NOMO-1 treated with DMSO at 0.1 percent for 48 hours (cell line): ENCODE measurements around the gene PLRG1.
A peak's percentile ranks its signal among the peaks of the same experiment; 100 is the strongest.

Experiments
- DNase-seq: peaks from one replicate; lab custom pipeline; 2025; ENCODE audit not compliant: unreplicated experiment; lab: John Stamatoyannopoulos, UW

The PLRG1 gene

DNA sequence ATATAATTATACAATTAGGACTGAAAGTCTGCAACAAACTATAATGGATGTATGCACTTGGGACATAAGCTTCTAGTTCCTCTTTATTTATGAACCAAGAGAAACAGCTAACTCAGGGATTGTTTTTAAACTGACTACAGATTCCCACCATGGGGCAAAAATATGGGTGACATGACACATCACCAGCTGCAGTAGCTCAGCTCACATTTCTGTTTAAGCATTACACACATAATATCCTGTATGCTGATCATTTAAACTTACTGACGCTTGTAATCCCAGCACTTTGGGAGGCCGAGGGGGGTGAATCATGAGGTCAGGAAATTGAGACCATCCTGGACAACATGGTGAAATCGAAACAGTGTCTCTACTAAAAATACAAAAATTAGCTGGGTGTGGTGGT is 24.1 kb upstream of the PLRG1 start:
- DNase-seq, result no peak

DNA sequence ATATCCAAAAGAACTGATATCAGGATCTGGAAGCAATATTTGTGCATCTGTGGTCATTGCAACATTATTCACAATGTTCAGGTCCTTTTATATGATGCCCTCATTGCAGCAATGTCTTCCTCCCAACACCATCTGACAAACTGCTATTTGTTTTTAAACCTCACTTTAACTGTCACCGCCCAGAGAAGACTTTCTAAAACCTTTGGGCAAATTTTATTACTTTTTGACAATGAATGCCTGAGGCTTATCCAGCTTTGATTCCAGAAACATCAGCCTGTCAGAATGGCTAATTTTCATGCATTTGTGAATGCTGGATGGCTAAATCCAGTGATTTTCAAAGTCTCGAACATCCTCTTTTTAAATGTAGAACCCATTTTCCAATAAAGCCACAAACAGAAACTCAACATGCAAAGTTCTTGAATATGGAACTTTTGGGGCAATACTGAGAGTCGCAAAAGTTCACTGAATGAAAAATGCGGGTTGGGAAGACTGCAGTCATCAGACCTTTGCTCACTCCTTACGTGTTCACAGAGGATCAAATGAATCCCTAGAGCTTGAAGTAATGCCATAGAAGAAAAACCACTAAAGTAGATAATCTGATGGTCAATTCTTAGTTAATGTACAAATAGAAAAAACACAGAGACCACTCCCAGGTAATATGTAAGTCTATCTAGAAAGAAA is 23.1 kb upstream of the PLRG1 start:
- DNase-seq, result no peak

DNA sequence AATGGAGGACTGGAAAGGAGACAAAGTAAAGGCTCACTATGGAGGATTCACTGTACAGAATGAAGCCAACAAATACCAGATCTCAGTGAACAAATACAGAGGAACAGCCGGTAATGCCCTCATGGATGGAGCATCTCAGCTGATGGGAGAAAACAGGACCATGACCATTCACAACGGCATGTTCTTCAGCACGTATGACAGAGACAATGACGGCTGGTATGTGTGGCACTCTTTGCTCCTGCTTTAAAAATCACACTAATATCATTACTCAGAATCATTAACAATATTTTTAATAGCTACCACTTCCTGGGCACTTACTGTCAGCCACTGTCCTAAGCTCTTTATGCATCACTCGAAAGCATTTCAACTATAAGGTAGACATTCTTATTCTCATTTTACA is 19.4 kb upstream of the PLRG1 start:
- DNase-seq, result no peak

DNA sequence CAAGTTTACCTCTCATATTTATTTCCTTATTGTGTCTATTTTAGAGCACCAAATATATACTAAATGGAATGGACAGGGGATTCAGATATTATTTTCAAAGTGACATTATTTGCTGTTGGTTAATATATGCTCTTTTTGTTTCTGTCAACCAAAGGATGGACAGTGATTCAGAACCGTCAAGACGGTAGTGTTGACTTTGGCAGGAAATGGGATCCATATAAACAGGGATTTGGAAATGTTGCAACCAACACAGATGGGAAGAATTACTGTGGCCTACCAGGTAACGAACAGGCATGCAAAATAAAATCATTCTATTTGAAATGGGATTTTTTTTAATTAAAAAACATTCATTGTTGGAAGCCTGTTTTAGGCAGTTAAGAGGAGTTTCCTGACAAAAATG is 18.8 kb upstream of the PLRG1 start:
- DNase-seq, result no peak

DNA sequence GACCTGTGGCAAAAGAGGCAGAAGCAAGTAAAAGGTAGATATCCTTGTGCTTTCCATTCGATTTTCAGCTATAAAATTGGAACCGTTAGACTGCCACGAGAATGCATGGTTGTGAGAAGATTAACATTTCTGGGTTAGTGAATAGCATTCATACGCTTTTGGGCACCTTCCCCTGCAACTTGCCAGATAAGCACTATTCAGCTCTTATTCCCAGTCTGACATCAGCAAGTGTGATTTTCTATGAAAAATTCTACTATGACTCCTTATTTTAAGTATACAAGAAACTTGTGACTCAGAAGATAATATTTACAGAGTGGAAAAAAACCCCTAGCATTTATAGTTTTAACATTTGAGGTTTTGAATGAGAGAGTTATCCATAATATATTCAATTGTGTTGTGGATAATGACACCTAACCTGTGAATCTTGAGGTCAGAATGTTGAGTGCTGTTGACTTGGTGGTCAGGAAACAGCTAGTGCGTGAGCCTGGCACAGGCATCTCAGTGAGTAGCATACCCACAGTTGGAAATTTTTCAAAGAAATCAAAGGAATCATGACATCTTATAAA is 16.5 kb upstream of the PLRG1 start:
- DNase-seq, result no peak

DNA sequence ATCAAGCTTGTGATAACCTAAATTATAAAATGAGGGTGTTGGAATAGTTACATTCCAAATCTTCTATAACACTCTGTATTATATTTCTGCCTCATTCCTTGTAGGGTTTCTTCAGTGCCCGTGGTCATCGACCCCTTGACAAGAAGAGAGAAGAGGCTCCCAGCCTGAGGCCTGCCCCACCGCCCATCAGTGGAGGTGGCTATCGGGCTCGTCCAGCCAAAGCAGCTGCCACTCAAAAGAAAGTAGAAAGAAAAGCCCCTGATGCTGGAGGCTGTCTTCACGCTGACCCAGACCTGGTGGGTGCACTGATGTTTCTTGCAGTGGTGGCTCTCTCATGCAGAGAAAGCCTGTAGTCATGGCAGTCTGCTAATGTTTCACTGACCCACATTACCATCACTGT is 15.5 kb upstream of the PLRG1 start:
- DNase-seq, result no peak

DNA sequence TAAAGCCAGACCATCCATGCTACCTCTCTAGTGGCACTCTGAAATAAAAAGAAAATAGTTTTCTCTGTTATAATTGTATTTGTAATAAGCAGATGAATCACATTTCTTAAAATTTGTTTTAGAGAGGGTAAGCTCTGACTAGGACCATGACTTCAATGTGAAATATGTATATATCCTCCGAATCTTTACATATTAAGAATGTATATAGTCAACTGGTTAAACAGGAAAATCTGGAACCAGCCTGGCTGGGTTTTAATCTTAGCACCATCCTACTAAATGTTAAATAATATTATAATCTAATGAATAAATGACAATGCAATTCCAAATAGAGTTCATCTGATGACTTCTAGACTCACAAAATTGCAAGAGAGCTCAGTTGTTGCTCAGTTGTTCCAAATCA is 14.1 kb upstream of the PLRG1 start:
- no peak for DNase-seq

DNA sequence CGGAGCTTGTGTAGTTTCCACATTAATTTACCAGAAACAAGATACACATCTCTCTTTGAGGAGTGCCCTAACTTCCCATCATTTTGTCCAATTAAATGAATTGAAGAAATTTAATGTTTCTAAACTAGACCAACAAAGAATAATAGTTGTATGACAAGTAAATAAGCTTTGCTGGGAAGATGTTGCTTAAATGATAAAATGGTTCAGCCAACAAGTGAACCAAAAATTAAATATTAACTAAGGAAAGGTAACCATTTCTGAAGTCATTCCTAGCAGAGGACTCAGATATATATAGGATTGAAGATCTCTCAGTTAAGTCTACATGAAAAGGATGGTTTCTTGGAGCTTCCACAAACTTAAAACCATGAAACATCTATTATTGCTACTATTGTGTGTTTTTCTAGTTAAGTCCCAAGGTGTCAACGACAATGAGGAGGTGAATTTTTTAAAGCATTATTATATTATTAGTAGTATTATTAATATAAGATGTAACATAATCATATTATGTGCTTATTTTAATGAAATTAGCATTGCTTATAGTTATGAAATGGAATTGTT is 12.6 kb upstream of the PLRG1 start, which contains the start of gene FGB:
Gene FGB, plus strand, starts transcription at position 315 of the 558 bp plus-strand sequence. Its CDS starts 8 bp downstream, at position 323.
- no peak for DNase-seq

DNA sequence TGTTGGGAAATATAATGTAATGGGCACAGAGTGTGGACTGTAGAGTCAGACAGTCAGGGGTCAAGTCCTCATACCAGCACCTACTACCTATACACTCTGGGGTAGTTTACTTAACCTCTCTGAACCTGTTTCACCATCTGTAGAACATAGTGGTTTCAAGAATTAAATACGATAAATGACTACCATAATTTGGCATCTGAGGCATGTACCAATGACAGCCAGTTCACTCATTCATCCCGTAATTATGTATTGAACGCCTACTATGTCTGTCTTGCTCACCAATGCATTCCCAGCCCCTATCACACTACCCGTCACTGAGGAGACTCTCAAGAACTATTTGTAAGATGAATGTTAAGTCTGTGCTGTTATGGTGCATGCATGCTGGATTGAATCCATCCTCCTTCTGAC is 10.6 kb upstream of the PLRG1 start:
- no peak for DNase-seq

DNA sequence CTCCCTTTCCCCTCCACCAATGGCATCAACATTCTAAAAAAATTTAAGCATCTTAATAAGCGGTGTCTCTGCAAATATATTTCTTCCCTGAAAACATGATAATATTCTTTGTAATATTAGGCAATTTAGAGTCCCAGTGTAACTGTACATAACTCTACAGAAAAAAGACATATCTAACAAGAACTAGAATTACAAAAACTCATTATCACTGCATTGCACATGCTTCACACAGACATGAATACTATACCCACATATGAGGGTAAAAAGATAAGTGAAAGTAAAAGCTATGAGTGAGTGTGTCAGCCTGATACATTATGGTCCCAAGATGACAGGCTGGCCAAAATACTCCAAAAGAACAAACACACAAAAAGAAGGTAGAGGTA is 10.2 kb upstream of the PLRG1 start:
- DNase-seq, result no peak

DNA sequence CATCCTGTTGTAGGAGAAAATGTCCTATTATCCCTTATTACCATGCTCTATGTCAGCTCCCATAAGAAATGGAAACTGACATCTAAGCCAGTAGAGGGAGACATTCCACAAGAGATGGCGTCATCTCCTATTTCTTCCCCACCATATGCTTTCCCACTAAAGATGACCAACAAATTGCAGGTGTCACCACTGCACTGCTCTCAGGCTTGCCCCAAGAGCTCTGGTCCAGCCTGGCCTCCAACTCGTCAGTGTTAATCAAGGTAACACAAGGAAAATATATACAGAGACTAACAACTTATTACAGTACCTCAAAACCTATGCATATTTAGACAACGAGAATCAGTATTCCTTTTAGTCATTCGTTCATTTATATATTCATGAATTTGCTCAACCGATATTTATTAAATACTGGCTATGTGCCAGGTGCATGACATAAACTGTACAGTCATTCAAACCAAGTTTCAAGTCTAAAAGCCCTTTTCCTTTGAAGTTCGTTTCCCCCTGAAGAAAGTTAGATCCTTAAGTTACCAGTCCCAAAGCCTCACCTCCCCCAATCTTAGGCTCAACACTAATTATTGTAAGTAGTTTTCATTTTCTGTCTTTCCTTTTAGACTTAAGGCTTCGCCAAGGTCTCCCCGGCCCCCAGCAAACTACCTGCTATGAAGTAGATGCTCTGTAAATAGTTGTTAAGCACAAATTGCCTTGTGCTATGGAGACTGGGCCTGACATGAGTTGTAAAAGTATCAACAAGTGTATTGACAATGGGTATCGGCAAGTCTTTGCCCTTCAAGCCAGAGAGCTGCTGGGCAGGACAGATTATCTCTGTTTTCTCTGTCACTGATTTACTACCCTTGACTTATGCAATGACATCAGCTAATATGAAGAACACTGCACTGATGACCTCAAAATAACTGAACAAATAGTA is 9.6 kb upstream of the PLRG1 start:
- DNase-seq, result no peak

DNA sequence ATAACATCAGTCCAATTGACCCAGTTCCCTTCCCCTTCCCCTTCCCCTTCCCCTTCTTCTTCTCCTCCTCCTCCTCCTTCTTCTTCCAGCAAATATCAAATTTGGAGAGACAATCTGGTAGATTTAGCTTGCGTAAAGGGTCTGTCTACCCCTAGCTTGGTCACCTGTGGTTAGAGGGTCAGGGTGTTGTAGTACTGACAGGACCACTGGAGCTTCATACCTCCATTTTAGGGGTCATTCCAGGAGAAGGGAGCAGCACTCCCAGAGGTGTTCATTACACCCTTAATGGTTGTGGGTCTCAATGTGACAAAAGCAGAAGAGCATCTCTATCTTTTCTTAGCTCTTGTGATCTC is 8.9 kb upstream of the PLRG1 start:
- DNase-seq, result no peak

DNA sequence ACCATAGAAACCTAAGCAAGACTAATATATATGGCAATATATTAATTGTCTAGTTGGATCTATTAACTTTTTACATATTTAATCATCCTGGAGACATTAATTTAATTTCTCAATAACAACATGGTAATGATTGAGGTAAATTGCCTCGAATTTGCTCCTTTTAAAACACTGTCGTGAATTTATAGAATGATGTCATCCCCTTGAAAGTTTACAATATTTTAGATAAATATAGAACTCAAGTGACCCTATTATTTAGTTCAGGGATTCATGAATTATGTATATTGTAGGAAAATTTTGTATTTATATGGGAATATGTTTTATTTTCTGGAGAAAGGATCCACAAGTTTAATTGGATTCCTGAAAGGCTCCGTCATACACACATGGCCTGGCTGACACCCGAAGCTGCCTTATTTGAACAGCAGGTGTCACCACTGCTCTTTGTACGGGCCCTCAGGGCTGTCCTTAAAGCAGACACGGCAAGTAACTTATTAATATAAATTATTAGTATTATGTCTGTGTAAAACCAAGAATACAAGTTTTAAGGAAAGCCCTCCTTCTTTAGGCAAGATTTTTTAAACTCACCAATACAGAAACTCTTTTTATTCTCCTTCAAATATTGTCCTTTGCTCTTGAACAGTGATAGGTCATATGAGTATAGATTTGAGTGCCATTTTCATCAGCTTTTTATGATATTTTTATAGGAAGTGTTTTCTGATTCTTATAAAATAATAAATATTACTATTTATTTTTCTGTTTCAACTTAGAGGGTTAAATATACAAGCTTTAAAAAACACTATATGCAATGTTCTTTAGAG is 1.9 kb upstream of the PLRG1 start:
- peak; percentile 41 for DNase-seq

DNA sequence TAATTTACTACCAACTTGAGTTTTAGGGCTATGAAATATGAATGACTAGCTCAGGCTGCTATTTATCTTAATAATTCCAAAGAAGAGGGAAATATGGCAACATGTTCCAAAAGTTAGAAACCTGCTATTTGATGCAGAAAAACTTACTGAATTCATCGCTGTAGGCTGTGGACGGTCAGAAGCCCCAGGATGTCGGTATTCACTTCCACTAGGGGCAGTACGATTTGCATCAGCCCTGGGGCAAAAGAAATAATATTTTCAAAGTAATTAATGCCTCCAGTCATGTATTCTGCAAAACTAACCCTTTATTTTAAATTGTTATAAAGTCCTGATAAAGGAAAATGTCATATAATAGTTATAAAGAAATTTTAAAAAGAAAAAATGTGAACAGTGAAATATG is 4.5 kb downstream of the PLRG1 start:
- no peak for DNase-seq

DNA sequence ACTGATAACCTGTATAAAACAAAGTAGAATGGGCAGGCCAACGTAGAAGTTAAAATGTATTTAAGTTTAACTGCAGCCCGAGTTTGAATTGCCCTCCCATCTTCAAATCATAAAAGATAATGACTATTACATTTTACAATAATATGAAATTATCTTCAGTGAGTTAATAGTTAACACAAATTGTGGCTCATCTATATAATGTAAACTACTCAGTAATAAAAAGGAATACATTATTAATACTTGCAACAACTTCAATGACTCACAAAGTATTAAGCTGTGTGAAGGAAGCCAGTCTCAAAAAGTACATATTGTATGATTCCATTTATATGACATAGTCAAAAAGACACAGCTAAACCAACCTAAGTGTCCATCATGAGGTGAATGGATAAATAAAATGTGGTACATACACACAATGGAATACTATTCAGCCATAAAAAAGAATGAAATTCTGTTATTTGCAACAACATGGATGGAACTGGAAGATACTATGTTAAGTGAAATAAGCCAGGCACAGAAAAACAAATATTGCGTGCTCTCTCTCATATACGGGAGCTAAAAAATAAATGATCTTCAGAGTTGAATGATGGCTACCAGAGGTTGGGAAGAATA is 7.8 kb downstream of the PLRG1 start:
- no peak for DNase-seq

DNA sequence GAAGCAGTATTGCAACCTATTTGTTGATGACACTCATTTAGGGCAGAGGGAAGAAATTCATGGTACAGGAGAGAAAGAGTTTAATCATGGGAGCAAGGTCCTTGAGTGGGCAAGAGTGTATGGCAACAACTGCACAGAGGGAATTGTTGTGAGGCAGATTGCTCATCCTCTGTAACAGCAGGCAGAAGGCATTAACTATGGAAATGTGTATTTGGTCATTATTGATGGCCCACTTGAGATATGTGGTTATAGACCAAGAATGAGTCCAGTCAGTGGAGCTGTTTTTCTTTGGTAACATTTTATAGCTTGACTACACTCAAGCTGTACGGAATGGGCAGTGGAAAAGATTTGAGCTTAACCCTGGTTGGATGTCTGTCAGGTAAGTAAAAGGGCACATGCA is 15.9 kb downstream of the PLRG1 start:
- DNase-seq, result no peak

DNA sequence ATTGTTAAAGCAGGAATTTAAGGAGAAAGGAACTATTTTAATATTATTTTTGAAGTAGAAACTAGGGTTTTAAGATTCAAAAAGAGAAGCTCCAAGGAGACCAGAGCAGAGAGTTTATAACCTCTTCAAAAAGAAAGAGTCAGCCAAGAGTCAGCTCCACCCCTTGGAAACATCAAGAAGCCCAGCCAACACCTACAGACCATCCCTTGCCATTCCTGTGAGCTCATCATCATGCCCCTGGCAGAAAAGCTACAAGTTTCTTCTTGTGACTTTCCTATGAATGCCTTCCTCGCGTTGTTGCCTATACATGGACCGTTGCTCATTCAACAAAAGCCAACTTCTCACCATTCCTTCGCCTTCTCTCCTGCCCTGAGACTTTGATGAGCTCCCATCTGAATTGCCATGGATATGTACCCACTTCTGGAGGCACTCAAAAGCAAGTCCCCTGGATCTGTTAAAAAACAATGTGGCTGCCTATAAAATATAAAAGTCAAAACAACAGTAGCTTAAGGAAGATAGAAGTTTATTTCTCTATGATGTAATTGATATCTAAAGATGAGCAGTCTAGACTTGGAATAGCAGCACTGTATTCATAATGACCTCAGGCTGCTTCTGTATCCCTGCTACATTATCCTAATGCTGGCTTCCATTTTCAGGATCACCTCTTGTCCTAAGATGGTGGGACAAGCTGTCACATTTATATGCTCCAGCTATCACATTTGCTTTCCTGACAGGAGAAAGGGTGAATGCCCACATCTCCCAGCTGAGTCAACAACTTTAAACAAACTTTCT is 20.3 kb downstream of the PLRG1 start:
- no peak for DNase-seq

DNA sequence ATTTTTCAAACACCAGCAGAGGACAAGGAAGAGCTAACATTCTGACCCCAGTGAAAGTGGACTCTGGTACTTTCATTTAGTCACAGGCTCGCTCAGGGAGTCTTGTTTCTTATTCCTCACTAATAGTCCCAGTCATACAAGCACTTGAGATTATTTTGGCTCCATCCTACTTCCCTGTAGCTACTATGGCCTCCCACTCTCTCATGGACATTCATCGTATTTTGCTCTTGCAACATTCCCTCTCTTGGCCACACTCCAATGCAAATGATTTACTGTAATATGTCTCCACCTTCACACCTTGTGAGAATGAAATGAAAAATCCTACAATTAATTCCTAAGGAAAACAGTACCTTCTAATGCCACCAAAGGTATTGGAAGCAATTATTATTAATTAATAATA is 21.3 kb downstream of the PLRG1 start:
- no peak for DNase-seq

DNA sequence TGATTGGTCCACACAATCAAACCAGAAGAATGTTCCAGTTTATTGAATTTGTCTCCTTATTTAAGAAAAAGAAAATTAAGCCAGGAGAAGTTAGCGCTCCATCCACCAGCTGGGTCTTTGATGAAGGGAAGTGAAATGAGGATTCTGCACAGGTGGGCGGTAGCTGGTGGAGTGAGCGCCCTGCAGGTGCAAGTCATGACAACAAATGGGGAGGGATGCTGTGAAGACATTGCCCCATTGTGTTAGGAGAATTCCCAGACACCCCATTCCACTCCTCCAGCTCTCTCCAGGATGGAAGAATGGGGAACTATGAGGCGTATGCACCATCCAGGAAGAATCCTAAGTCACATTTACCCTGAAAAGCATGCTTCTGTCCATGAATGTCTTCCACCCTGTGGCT is 22.9 kb downstream of the PLRG1 start:
- no peak for DNase-seq

DNA sequence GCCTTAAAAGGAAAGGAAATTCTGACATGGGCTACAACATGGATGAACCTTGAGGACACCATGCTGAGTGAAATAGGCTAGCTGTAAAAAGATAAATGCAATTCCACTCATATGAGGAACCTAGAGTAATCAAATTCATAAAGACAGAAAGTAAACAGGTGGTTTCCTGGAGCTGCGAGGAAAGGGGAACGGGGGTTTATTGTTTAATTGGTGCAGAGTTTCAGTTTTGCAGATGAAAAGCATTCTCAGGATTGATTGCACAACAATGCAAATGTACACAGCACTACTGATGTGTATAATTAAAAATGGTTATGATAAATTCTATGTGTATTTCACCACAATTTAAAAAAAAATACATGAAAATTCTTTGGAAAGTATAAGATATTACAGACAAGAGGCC is 24.0 kb downstream of the PLRG1 start:
- peak; percentile 97 for DNase-seq
